Umbilical cord (tissue), 2 donors: ENCODE measurements around the gene RNF224. TPM values are rescaled to one million over a fixed set of nuclear protein-coding genes. Genes with fewer than 3 reads are reported as not detected.

Experiments
- DNase-seq: peaks from one replicate; pipeline ENCODE4 v3.0.0-alpha.2; 2015; ENCODE audit warnings: low spot score
- total RNA-seq: library from RNA; depleted of rRNA; stranded (reverse); fragments of >200 nt; gene quantifications from one replicate; pipeline ENCODE4 v1.2.3, GENCODE V29; 2014; ENCODE audit warnings: low replicate concordance; ENCODE audit not compliant: insufficient read depth

RNF224 gene
- total RNA-seq, 1 donor from 2014 or later, result not detected

DNA sequence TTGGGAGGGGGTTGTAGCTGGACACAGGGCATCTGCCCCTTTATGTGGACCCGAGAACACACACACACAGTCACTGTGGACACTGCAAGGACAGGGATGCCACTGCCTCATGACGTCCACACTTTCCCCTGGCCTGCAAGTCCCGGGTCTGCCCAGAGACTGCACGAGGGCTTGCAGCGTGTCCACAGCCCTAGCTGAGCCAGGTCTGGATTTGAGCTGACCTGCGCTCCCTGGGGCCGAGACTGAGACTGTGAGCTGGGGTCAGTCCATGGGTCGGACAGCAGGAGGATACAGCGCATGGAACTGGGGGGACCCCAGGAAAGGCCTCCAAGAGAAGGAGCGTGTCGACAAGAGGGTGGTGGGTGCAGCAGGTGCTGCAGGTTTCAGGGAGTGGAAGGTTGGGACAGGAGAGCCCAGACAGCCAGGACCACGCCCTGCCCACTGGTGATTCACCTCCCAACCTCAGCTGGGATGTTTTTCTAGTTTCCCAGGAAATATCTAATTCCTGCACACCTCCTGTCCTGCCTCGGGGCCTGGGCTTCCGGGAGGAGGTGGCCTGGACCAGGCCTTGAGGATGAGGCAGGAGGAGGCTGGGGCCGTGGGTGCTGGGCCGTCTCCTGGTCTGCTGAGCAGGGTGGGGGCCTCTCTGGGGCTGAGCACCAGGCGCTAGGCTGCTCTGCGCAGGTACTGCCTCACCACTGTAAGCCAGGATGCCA lies 806 bp upstream of the RNF224 start:
- no peak for DNase-seq

DNA sequence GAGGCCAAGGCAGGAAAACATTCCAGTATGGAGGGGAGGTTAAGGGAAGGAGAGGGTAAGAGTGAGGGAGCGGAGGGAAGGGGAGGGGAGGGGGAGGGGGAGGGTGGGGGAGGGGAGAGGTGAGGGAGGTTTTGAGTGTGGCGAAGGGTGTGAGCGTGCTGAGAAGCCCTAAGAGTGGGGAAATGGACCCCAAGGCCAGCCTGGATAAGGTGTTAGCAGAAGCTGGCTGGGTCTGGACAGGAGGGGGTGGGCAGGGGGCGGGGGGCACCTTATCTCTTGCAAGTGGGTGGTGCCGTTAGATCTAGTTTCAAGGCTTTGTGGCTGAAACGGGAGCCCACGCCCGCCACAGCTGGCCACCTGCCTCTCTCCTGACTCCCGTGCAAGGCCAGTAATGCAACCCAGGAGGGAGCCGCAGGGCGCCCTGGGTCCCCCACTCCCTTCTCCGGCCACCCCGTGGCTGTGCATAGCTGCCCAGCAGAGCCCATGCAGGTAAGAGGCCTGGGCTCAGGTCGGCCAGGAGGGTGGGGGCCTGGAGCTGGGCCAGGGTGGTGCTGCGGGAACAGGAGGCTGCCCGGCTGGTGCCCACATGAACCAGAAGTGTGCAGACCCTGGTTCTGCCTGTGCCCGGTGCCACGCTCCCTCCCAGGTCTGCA lies 677 bp downstream of the RNF224 start:
- DNase-seq, result no peak

DNA sequence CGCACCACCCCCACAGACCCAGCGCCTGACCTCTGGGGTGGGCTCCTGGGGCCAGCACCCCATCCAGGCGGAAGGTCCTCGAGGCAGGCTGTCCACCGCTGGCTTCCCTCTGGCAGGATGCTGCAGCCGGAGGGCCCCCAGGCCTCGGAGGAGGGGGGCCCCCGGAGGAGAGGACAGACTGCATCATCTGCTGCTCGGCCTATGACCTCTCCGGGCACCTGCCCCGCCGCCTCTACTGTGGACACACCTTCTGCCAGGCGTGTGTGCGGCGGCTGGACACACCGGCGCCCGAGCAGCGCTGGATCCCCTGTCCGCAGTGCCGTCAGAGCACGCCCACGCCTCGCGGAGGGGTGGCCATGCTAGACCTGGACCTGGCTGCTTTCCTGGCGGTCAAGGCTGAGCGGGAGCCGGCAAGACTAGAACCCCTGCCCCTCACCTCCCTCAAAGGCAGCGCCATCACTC lies 1.2 kb downstream of the RNF224 start:
- DNase-seq, result no peak

DNA sequence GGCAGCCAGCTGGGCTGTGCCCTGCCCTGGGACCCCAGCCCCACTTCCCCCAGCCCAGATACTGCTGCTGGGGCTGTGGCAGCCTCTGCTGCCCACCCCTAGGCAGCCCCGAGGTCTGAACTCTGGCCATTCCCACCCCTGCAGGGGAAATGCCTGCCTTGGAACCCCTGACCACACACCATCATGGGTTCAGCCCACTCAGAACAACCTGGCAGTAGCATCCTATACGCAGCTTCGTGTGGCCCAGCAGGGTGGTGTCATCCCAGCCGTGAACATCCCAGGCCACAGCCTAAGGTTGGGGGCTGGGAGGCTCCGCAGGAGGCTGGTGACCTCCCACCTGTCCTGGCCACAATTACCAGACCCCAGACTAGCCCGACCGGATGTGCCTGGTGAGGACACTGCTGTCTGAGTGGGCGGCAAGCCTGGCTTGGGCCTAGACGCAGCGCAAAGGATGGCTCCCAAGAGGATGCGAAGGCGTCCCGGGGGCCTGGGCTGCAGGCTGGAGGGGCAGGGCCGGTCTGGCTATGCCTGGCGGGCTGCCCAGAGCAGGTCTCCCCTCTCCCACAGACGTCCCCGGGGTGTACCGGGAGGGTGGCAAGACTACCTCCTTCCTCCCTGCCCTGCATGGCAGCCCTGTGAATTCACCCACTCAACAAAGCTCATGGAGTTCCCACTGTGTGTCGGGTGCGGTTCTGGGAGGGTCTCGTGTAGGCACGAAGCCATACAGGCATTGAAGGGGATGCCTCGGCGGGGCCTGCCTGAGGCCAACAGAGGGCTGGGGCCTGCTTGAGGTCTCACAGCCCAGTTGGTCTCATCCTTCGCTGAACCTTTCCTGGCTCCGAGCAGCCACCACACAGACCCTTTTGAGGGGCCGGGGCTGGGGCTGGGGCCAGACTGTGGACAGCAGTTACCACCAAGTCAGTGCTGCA lies 1.9 kb downstream of the RNF224 start:
- no peak for DNase-seq

DNA sequence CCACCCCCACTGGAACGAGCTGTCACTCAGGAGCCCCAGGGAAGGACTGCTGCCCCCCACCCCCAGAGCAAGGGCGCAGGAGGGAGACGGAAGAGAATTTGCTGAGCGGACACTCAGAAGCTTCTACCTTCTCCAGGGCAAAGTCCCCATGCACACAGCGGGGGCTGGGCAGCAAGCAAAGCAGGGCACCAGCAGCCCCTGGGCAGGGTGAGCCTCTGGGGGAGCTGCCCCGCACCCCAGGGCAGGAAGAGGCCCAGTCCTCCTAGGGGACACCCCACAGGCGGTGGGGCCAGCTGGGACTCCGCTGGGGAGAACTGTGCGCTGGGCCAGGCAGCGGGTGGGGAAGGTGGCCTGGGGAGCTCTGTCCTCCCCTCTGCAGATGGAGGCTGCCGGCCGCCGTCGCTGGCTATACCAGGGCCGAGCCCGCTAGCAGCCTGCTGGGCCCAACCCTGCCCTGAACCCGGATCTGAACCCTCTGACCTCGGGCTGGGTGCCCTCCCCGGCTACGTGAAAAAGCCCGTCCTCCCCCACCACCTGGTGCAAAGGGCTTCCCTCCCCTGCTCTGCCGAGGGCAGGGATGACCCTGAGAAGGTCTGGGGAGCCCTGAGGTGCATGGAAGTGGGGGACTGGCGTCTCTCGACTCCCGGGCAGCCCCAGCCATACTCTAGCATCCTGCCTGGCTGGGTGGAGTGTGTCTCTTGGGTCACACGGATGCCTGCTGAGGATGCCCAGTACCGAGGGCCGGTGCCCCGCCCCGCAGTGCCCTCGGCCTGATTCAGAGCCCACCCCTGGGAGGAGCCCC lies 2.8 kb downstream of the RNF224 start:
- DNase-seq, result no peak

DNA sequence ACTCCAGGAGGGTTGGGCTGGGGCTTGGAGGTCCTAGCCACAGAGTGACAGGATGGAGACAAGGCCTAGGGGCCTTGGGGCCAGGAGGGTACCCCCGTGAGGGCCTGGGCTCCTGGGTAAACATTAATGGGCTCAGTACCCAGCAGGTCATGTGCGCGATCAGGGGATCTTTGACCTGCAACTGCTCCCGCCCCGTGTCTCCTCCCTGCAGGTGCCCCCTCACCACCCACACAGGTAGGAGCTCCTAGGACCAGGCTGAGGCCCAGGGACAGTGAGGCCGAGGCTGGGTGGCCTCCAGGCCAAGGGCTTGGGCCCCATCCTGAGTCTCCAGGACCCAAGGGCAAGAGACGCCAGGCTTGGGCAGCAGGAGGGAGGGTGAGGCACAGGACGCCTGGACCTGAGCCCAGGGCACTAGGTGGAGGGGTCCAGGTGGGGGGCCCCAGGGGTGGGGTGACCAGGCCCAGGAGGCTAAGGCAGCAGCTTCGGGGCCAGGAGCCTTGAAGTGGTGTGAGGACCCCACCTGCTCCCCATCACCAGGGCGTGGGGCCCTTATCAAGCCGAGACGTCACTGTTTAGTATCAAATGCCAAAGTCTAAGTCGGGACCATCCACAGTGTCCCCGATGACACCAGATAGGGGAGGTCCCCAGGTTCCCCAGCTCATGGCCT lies 3.5 kb downstream of the RNF224 start, which contains the start of gene SLC34A3:
Gene SLC34A3, plus strand, starts transcription at position 197 of the 667 bp plus-strand sequence. CDS start 802 bp downstream, outside the sequence.
- no peak for DNase-seq

DNA sequence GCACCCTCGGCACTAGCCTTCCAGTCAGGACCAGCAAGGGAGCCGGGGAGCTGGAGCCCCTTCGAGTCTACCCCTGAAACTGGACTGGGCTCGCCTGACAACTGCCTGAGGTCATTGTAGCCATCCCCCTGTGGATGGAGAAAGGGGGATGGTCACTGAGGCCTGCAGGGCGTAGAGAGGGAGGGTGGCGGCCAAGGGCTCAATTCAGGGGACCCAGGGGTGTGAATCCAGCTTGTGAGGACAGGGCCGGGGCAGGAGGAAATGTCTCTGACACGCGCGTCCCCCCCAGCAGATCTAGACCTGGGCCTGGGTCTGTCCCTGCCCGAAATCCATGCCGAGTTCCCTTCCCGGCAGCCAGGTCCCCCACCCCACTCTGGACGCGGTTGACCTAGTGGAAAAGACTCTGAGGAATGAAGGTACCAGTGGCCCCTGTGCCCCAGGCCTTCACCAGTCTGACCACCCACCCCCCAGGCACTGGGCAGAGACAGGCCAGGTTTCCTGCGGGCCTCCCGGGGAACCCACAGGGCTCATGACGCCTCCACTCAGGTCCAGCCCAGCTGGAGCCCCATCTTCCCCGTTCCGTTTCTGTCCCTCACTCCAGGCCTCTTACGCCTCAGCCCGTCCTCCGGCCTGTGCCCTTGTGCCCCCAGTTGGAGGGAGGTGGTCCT lies 4.2 kb downstream of the RNF224 start:
- DNase-seq, result no peak

DNA sequence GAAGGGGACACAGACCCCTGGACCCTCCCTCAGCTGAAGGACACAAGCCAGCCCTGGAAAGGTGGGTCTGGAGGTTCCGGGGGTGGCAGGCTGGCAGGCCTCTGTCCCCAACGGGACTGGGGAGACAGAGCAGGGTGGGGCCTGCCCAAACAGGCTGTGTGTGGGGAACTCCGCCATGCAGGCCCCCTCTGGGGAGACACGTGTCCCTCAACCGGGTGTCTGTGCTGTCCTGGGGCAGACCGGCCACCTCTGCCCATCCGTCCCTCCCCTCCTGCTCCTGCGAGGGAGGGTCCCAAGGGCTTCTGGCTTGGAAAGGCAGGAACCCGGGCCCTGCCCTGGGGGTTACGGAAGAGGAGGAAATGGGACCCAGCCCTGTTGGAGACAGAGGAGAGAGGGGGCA lies 4.8 kb downstream of the RNF224 start:
- DNase-seq, result no peak

DNA sequence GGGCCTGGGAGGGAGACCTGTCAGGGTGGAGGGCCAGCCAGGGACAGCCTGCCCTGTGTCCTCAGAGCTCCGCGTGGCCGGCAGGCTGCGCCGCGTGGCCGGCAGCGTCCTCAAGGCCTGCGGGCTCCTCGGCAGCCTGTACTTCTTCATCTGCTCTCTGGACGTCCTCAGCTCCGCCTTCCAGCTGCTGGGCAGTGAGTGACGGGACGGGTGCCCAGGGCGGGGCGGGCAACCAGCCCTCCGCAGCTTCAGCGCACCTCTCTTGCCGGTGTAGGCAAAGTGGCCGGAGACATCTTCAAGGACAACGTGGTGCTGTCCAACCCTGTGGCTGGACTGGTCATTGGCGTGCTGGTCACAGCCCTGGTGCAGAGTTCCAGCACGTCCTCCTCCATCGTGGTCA lies 5.2 kb downstream of the RNF224 start:
- DNase-seq, result no peak

DNA sequence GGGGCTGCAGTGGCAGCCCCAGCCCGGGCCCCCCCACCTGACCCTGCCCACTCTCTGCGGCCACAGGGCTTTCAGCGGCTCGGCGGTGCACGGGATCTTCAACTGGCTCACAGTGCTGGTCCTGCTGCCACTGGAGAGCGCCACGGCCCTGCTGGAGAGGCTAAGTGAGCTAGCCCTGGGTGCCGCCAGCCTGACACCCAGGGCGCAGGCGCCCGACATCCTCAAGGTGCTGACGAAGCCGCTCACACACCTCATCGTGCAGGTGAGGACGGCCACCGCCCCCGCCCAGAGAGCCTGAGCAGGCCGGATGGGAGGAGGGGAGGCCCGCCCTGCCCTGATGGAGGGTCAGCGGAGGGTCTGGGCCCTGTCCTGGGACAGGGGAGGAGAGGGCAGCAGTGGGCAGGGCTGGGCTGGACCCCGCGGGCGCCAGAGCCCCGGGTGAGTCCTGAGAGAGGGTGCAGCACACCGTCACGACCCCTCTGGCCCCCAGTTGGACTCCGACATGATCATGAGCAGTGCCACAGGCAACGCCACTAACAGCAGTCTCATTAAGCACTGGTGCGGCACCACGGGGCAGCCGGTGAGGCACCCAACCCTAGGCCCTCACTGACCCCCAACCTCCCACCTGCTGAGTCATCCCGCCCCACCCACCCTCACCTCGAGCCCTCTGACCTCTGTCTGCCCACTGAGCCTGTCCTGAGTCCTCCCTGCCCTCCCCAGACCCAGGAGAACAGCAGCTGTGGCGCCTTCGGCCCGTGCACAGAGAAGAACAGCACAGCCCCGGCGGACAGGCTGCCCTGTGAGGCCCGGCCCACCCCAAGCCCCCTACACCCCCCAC lies 6.1 kb downstream of the RNF224 start:
- DNase-seq, result no peak

DNA sequence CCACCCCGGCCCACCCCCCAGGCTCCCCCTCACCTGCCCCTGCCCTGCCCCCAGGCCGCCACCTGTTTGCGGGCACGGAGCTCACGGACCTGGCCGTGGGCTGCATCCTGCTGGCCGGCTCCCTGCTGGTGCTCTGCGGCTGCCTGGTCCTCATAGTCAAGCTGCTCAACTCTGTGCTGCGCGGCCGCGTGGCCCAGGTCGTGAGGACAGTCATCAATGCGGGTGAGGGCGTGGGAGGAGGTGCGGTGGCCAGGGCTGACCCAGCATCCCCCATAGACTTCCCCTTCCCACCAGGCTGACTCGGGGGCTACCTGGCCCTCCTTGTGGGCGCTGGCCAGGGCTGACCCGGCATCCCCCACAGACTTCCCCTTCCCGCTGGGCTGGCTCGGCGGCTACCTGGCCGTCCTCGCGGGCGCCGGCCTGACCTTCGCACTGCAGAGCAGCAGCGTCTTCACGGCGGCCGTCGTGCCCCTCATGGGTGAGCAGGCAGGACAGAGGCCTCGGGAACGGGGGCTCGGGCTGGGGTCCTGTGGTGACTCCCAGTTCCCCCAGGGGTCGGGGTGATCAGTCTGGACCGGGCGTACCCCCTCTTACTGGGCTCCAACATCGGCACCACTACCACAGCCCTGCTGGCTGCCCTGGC lies 6.9 kb downstream of the RNF224 start:
- DNase-seq, result no peak

DNA sequence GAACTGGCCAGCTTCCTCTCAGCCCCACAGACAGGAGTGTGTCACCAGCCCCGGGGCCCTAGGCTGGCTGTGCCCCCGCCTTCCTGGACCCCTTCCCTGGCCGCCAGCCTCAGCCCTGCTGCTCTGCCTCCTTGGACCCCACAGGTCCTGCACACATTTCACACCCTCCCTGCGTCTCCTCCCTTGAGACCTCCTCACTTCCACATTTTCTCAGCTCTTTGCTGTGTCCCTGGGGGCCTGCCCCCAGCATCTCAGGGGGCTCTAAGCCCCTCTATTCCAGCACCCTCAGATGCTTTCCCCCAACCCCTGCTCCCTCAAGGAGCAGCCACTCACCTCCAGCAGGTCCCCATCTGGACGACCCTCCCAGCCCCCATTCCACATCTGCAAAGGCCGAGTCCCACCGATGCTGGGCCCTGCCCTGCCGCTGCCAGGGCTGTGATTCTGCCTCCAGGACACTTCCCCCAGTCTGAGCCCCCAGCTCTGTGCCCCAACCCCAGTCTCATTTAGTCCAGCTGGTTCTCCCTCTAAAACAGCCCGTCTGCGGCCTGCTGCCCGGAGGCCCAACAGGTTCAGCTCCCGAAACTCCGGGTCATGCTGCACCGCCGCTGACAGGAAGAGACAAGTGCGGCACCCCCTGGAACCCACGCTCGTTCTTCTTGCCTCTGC lies 7.6 kb downstream of the RNF224 start:
- DNase-seq, result no peak

DNA sequence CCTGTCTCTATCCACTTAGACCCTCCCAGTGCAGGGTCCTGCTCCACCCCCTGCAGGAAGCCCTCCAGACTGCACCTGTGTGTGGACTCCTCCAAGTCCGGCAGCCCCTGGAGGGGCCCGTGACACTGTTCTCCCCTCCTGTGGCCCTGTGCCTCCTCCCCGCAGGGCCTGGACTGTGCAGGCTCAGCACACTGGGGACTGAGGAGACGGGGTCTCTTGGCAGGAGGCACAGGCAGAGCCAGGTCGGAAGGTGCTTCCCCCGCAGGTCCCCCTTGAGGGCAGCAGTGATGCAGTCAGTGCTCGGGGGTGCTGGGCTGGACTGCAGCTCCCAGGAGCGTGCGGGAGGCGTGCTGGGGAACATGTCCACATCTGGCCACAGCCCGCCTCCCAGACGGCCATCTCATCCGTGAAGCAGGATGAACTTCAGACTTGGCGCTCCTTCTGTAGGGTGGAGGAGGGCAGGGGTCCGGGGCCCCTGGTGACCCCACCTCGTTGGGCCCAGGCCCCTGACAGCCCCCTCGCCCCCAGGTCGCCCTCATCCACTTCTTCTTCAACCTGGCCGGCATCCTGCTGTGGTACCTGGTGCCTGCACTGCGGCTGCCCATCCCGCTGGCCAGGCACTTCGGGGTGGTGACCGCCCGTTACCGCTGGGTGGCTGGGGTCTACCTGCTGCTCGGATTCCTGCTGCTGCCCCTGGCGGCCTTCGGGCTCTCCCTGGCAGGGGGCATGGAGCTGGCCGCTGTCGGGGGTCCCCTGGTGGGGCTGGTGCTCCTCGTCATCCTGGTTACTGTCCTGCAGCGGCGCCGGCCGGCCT lies 8.3 kb downstream of the RNF224 start:
- no peak for DNase-seq

DNA sequence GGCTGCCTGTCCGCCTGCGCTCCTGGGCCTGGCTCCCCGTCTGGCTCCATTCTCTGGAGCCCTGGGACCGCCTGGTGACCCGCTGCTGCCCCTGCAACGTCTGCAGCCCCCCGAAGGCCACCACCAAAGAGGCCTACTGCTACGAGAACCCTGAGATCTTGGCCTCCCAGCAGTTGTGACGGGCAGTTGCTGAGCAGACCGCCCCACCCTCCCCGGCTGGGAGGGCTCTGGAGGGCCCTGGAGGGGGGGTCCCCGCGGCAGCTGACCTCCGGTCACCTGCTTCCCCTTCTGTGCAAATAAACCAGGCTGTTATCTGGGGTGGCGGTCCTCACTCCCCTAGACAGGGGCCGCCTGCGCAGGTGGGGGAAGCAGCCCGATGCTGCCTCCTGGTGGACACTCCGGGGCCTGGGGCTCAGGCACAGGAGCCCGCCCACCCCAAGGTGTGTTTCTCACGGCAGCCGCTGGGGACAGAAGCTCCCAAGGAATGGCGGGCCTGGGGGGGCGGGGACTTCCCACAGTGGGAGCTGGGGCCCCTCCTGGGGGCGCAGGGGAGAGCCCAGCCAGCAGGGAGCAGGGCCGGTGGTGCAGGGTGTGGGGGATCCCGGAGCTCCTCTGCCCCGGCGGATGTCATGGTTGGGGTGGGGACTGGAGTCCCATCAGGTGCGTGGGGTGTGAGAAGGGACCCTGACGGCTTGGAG lies 9.1 kb downstream of the RNF224 start:
- DNase-seq, result peak; percentile 81

DNA sequence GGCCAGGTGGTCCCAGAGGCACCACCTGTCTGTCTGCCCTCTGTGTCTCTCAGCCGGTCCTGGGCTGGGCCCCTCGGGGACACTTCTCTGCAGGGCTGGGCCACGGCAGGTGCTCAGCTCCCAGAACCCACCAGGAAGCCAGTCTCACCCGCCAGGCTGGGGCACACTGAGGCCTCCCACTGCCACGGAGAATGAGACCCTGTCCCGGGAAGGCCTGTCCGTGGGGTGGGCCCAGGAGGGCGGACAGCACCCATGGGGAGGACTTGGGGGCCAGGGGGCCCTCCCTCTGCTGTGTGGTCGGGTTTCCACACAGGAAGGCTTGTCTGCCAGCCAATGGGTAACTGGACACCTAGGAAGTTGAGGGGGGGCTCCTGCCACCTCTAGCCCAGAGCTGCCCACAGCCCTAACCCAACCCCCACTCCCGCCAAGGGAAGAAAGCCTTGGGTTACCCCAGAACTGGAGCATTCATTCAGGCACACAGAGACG lies 9.7 kb downstream of the RNF224 start:
- DNase-seq, result no peak
